ENCODE measurements around the gene EIPR1. TPM values are rescaled to one million over a fixed set of nuclear protein-coding genes. Genes with fewer than 3 reads are reported as not detected.

Gene EIPR1
- total and polyA plus RNA-seq, 2 donors (not counting 3 experiments of a cell fraction or from before 2014, with no cell fraction given) = 30.8 to 57.3 TPM

DNA sequence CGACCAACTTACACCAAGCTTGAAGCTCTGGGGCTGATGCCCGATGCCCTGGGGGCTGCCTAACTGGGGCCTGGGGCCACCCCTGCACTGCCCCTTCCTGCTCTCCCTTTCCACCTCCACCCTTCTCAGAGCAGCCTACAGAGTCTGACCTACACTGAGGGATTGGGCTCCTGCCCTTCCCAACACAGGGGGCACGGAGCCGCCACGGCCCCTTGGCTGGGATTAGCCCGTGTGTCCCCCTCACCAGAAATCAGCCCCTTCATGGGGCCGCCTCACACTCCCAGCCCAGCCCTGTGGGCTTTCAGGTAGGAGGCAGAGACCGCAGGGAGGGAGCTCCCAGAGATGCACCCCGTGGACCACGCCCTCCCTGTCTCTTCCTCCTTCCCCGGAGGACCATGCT lies 198.0 kb downstream of the EIPR1 start:
- Histone ChIP-seq H3K79me2 (ENCODE audit: control insufficient read depth, insufficient read depth, low read length) (no peaks in the 10 kb centered on the region), H4K20me1 (replicated peaks; ENCODE audit: control insufficient read depth, extremely low read depth, insufficient read depth, low read length) (no peaks in the 10 kb centered on the region), H3K9ac (replicated peaks; ENCODE audit: extremely low read depth, insufficient read depth, low read length) (no peak overlapping the region), H3K27me3 (ENCODE audit: control insufficient read depth in 2 of 2, insufficient read depth in 2 of 2, low read length in 2 of 2) (no peaks in the 10 kb centered on the region), H3K4me1 (ENCODE audit: control insufficient read depth, extremely low read depth, insufficient read depth, low read length) (no peaks in the 10 kb centered on the region), H3K9me1 (replicated peaks; ENCODE audit: control insufficient read depth, extremely low read depth, insufficient read depth, low read length) (no peaks in the 10 kb centered on the region), H3K4me3 (replicated peaks in 1 of 3; ENCODE audit: insufficient read depth in 1 of 3, low read depth in 1 of 3, low read length in 3 of 3) (no peak overlapping the region), H3K36me3 (ENCODE audit: control insufficient read depth in 2 of 2, extremely low read depth in 1 of 2, insufficient read depth in 2 of 2, low read length in 2 of 2) (no peaks in the 10 kb centered on the region), H3K9me3 (replicated peaks; ENCODE audit: control insufficient read depth, insufficient read depth, low read length) (no peaks in the 10 kb centered on the region), H3K27ac (ENCODE audit: insufficient read depth, low read depth, low read length) (no peak overlapping the region), H3K4me2 (ENCODE audit: insufficient read depth, low read length) (no peak overlapping the region), H2AFZ (ENCODE audit: low read depth, low read length) (no peak overlapping the region)
- TF ChIP-seq POLR2AphosphoS5 (IDR thresholded peaks at IDR 0.05; ENCODE audit: insufficient read depth, low read depth, low read length) = no peak
- no peak for TF ChIP-seq JUN (IDR thresholded peaks at IDR 0.05; ENCODE audit: borderline replicate concordance, insufficient read depth, insufficient read length, low read depth)
- no peak for TF ChIP-seq EZH2 (IDR thresholded peaks at IDR 0.05; ENCODE audit: borderline replicate concordance, low read depth, low read length, severe bottlenecking)
- no peak for TF ChIP-seq POLR2A (IDR thresholded peaks at IDR 0.05; ENCODE audit: low read depth, low read length)
- TF ChIP-seq, protein P1, sequence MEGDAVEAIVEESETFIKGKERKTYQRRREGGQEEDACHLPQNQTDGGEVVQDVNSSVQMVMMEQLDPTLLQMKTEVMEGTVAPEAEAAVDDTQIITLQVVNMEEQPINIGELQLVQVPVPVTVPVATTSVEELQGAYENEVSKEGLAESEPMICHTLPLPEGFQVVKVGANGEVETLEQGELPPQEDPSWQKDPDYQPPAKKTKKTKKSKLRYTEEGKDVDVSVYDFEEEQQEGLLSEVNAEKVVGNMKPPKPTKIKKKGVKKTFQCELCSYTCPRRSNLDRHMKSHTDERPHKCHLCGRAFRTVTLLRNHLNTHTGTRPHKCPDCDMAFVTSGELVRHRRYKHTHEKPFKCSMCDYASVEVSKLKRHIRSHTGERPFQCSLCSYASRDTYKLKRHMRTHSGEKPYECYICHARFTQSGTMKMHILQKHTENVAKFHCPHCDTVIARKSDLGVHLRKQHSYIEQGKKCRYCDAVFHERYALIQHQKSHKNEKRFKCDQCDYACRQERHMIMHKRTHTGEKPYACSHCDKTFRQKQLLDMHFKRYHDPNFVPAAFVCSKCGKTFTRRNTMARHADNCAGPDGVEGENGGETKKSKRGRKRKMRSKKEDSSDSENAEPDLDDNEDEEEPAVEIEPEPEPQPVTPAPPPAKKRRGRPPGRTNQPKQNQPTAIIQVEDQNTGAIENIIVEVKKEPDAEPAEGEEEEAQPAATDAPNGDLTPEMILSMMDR (IDR thresholded peaks at IDR 0.05; ENCODE audit: extremely low read depth in 1 of 2, insufficient read depth in 1 of 2, low read depth in 1 of 2, low read length in 2 of 2) = no peak
- no peak for TF ChIP-seq GATA2 (IDR thresholded peaks at IDR 0.05; ENCODE audit: insufficient read depth, insufficient read length, low read depth, low read length)
- TF ChIP-seq FOS (IDR thresholded peaks at IDR 0.05; ENCODE audit: borderline replicate concordance, insufficient read depth, low read length) = no peak
- TF ChIP-seq MYC (IDR thresholded peaks at IDR 0.05; ENCODE audit: low read depth, low read length) = no peak
- TF ChIP-seq, protein P2, sequence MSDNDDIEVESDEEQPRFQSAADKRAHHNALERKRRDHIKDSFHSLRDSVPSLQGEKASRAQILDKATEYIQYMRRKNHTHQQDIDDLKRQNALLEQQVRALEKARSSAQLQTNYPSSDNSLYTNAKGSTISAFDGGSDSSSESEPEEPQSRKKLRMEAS (IDR thresholded peaks at IDR 0.05; ENCODE audit: insufficient read depth, insufficient read length) = no peak
- dilution Hi-C loops (cut with MboI; ENCODE audit: extremely low pct_ligation_motif_present, low sequenced_read_pairs) (no loop called here), intact Hi-C loops (cut with micrococcal nuclease) (no loop called here)
- BruUV-seq (replicated peaks) = no TSS peak
- no peak for FAIRE-seq
- DNase-seq (ENCODE audit: low read depth, low spot score) = no peak
- ChIA-PET POLR2A (no interaction called here), CTCF (no interaction called here)
